Posterior cingulate gyrus (tissue), 11 donors: ENCODE measurements around the gene TMEM234.

Experiments
- DNase-seq, 10 donors: peaks; one replicate each; pipeline versions ENCODE4 v3.0.0 to v3.0.0-alpha.2; 2020 to 2021; ENCODE audit warnings: mixed read lengths in 3 of 10
- intact Hi-C: fragments of 100-400 bp; cut with DNase I; formaldehyde crosslinking; loops from one replicate; pipeline ENCODE4 v1.15.1; 2023

The TMEM234 gene

DNA sequence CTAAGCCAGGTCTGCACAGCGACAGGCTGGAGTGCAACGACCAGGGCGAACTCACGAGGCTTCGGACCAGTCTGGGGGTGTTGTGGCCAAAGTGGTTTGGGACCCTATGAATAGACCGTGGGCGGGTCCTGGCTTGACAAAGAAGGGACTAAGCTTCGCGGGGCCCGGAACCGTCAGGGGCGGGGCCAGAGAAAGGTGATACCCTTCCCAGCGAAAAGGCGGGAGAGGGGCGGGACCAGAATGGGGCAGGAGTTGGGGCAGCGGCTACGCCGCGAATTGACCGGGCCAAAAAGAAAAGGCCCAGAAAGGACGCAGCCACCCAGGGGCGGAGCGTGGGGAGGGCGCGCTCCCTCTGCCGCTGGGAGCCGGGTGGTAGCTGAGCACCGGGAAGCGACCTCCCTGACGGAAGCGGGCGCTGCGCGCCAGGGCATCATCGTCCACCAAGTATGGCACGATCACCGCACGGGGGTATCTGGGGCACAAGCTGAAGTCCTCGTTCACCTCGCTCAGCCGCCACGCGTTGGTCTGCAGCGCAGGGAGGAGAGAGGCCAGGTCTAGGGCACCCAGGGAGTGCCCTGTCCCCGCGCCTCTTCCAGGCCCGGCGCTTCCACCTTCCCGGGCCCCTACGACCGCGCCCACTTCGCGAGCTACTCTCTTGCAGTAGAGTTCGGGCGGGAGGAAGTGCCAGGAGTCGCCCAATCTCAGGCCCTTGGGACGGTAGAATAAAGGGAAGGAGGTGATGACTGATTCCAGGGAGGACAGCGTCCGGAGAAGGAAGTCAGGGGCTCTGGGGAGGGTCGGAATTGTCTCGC, 18.2 kb upstream of the TMEM234 start:
- DNase-seq = peak; percentile 56 to 96 (median 68)
- intact Hi-C loops = loop anchor here (5.0 kb wide), 1 partner anchor 92 kb away; no protein-coding TSS in a partner anchor

DNA sequence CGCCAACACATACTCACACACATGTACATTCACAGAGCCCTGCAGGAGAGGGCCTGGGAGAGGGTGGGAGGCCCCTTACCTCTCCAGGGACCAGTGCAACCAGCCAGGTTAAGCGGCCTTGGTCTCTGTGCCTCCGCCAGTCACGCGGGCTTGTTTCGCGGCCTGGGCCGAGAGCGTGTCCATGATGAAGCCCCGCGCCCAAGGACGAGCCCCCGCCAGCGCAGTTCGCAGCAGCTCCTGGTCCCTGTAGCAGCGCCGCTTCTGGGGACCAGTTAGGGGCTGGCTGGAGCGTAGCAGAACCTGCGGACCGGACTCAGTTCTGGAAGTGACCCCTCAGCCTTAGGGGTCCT, 17.6 kb upstream of the TMEM234 start:
- intact Hi-C loops = loop anchor here (5.0 kb wide), 1 partner anchor 93 kb away; no protein-coding TSS in a partner anchor
- peak in 2 of 10 donors; percentile 11 to 89 for DNase-seq

DNA sequence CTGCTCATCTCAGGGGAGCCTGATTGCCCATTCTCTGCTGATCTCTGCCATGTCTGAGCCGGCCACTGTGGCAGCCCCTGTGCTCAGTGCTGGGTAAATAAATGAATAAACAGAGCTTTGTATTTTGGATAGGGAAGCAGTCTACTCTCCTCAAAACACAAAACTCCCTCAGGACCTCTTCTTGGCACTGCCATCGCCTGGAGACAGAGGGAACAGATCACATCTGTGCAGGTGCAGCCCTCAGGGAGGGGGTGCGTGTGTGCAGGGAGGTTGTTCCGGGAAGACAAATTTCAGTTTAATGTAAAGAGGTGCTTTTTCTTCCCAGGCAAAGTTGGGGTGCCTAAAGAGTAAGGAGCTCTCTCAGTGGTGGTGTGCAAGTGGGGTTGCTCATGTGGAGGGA, 17.2 kb upstream of the TMEM234 start:
- DNase-seq = no peak
- intact Hi-C loops = no loop called here

DNA sequence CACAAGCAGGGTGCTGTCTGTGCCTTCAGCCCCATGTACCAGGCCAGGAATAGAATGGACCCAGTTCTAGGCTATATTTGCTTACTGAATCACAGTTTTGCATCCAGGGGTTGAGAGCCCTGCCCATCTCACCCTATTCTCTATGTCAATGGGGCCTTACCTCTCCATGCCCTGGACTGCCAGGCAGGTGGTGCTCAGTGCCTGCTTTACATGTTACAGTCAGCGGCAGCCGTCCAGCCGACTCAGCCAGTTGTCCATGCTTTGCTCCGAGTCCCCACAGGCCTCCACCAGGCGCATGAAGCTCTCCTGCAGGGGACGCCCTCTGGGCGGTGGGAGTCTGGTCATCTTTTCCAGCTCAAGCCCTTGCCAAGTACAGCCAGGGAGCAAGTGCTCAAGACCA, 12.6 kb upstream of the TMEM234 start:
- DNase-seq = no peak
- intact Hi-C loops = no loop called here

- intact Hi-C loops = no loop called here
- DNase-seq = no peak
Observed at GRCh38 chr1:32232558-32233304, 10.6 kb upstream of the TMEM234 start.

DNA sequence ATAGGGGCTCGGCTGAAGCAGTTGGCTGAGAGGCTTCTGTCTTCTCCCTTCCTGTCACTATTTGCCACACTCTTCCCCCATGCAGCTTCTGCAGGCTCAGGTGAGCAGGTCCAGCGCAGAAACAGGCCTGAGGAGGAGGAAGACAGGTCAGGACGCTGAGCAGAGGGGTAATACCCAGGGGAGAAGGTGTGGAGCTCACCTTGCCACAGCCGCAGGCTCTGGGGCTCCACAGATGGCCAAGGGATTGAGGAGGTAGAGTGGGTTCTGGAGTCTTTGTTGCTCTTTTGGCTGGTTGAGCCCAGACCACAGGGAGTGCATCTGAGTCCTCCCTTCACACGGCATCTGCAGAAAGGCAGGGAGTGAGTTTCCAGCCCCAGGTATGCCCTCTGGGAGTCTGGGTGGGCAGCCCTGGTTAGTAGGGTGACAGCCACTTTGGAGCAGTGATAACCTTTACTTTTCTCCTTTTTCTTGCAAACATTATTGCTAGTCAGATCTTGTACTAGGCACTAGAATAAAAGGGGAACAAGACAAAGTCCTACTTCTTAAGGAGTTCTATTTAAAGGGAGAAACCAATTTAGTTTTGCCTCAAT, 9.8 kb upstream of the TMEM234 start:
- intact Hi-C loops = no loop called here
- no peak for DNase-seq

DNA sequence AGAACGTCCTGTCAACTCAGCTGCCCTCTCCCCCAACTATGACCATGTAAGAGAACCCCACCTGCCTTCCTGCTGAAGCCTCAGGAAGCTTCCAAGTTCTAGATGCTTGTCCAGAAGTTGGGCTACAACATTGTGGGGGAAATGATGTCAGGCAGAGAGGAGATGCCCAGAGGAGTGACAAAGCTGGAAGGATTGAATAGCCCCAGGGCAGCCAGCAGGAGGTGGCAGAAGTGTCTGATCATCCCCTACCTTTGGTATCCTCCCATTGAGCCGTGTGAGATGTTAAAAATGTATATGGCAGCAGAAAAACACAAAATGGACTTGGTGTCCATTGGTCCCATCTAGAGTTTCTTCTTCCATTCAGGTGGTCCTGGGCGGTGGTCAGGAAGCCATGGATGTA, 6.6 kb upstream of the TMEM234 start:
- intact Hi-C loops = no loop called here
- DNase-seq = no peak

- intact Hi-C loops = loop anchor here (5.0 kb wide), 1 partner anchor 68 kb away; the partner anchor contains the start of gene HDAC1
- no peak for DNase-seq
Observed at GRCh38 chr1:32224285-32224684, 2.1 kb upstream of the TMEM234 start.

GRCh38 chr1:32223683-32224082, 1.5 kb upstream of the TMEM234 start:
- no peak for DNase-seq
- intact Hi-C loops = loop anchor here (5.0 kb wide), 1 partner anchor 69 kb away; the partner anchor contains the start of gene HDAC1

DNA sequence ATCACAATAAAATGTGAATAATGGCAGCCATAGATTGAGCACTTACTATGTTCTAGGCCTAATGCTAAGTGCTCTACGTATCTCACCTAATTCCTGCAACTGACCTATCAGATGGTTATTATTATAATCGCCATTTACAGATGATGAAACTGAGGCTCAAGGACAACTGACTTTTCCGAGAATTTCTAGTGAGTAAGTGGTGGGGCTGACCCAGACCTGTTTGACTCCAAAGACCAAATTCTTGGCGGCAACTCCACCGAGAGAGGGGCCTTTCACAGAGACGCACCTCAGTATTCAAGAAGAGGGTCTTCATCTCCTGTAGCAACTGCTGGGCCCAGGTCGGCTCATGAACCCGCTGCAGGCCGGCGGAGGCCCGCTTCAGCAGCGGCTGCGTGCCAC, 573 bp downstream of the TMEM234 start:
- no peak for DNase-seq
- intact Hi-C loops = loop anchor here (5.0 kb wide), 1 partner anchor 71 kb away; the partner anchor contains the start of gene HDAC1

DNA sequence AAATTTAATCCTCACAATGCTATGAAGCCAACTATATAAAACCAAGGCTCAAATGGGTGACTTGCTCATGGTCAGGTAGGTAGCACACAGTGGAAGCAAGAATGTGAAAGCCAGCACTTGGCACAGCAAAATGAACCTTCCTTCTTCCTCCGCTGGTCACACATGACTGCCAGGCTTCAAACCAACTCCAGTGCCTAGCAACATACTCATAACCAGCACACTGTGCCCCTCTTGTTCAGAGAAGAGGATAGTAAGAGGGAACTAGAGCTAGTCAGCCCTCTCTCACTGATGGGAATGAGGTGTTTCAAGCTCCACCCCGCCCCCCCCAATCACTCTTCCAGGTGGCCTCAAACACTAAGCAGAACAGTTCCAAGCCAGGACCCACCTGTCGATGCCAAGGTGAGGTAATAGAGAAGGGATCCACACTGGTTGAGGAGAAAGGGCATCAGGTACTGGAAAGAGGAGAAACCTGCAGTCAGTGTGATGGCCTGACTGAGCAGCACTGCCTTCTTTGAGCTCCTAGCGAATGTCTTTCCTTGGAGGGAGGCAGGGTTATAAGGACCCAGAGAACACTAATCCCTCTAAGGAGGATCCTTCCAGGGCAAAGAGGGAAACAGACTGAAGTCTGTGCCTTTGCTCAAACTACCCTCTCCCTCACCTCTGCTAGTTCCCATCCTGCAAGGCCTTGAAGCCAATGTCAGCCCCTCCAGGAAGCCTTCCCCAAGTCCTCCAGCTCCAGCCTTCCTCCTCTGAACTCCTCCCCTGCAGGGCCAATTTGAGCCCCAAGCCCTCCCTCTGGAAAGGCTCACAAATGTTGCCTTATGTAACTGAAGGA, 1.2 kb downstream of the TMEM234 start:
- no peak for DNase-seq
- intact Hi-C loops = loop anchor here (5.0 kb wide), 1 partner anchor 71 kb away; the partner anchor contains the start of gene HDAC1

- no peak for DNase-seq
- intact Hi-C loops = loop anchor here (10.0 kb wide), 2 partner anchors 116 to 176 kb away; partner anchors contain the start of genes BSDC1 and MARCKSL1
Observed at GRCh38 chr1:32219022-32219421, 3.1 kb downstream of the TMEM234 start.

DNA sequence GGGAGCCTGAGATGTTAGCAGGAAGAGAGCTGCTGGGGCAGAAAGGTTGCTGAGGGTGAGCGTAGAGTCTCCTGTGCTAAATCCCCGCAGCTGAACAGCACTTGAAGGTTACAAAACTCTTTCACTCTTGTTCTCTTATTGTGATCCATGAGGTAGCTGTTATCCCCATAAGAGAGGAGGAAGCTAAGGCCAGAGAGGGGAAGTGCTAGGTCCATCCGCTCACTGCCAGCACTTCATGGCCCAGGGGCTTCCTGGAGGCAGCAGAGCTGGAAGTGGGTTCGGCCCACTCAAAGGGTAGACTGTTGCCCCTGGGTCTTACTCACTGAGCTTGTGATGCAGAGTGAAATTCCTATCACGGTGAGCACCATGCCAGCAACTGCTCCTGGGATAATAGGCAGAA, 5.6 kb downstream of the TMEM234 start:
- no peak for DNase-seq
- intact Hi-C loops = loop anchor here (10.0 kb wide), 2 partner anchors 118 to 178 kb away; partner anchors contain the start of genes BSDC1 and MARCKSL1

GRCh38 chr1:32215629-32216480, 6.3 kb downstream of the TMEM234 start:
- DNase-seq = peak in 9 of 10 donors; percentile 45 to 94 (median 65)
- intact Hi-C loops = loop anchor here (10.0 kb wide), 2 partner anchors 119 to 179 kb away; partner anchors contain the start of genes BSDC1 and MARCKSL1

DNA sequence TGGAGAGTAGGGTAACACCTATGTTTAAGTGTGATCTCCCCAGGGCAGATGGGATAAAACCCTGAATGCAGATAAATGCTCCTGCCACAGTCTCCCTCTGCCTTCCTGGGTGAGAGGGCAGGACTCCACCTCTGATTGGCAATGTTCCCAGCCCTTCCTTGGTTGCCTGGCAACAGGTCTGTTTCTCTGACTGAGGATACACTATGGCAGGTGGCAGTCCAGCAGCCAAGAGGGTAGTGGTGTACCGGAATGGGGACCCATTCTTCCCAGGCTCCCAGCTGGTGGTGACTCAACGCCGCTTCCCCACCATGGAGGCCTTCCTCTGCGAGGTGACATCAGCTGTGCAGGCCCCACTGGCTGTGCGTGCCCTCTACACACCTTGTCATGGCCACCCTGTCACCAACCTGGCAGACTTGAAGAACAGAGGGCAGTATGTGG, 13.2 kb downstream of the TMEM234 start, which contains the start of gene DCDC2B:
Gene DCDC2B, plus strand, starts transcription at position 199 of the 438 bp plus-strand sequence. Its CDS starts 5 bp downstream, at position 204.
- intact Hi-C loops = no loop called here
- DNase-seq = no peak

DNA sequence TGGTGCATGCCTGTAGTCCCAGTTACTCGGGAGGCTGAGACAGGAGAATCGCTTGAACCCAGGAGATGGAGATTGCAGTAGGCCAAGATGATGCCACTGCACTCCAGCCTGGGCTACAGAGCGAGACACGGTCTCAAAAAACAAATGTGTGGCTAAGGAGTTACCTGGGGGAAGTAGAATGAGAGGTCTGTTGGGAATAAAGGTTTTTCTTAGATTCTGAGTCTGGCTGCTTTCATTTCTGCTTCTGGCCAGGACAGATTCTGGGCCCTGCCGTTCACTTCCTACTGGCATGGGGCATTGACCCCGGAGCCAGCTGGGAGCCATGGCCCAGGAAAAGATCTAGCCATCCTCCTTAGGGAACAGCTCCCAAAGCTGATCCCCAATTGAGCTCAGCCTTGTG, 13.7 kb downstream of the TMEM234 start:
- intact Hi-C loops = no loop called here
- no peak for DNase-seq

DNA sequence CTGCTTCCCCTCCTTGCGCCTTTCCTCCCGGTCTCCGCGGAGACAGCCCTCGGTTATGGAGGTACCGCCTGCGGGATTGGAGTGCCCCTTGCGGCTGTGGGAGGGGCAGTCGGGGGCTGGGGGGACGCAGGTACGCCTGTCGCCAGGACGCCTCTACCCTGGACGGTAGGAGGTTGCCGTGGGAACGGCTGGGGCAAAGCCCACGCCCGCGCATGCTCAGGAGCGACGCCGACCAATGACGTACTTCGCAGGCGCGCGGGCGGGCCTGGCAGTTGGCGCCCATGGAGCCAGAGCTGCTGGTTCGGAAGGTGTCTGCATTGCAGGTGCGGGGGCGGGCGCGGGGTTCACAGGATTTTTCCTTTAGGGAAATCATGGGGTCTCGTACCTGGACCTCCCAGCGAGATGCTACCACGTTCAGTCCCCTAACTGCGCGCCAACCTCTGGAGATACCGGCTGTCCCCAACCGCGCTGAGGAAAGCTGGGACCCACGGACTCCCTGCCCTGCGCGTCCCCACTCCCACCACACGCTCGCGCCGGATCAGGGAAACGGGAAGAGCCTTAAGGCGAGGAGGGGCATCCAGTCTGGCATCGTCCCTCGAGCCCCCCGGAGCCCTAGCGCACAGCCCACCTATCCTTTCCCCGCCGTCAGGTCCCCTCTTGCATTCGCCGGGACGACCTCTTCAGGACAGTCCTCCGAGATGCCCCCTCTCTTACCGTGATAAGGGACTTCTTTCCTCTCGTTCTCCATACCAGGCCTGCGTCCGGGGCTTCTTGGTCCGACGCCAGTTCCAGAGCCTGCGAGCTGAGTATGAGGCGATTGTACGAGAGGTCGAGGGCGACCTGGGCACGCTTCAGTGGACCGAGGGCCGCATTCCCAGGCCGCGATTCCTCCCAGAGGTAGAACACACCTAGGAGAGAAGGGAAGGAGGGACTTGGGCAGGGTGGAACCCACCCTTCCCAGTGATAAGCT, 16.5 kb downstream of the TMEM234 start, which contains the start of gene IQCC:
Gene IQCC, plus strand, starts transcription at position 271 of the 970 bp plus-strand sequence. Its CDS starts 11 bp downstream, at position 282.
- intact Hi-C loops = no loop called here
- DNase-seq = peak; percentile 78 to 98 (median 86)
